GM19043 (cell line): Measurements from ENCODE around the gene CDK10.
"Not testable (repeated sequence)": the region's sequence is repeated elsewhere in the genome, so short reads cannot be mapped to it uniquely, and the experiment has no call there.

Source experiments
- ATAC-seq: cut with Tn5 transposase; IDR thresholded peaks from one replicate; pipeline ENCODE4 v1.9.1; 2021; ENCODE audit warnings: low read depth; ENCODE audit not compliant: unreplicated experiment

CDK10 gene

GRCh38 chr16:89686520-89687091 is at the start of gene CDK10:
Gene CDK10 (plus strand): TSS chr16:89686689. CDS start chr16:89686711, 22 bp downstream.
- peak; percentile 64 for ATAC-seq

GRCh38 chr16:89637379-89637778 is 49.1 kb upstream of the CDK10 start:
- ATAC-seq: no peak

GRCh38 chr16:89638455-89638854 is 48.0 kb upstream of the CDK10 start:
- ATAC-seq: no peak

GRCh38 chr16:89639385-89639784 is 47.1 kb upstream of the CDK10 start:
- ATAC-seq: no peak

- ATAC-seq: no peak
Observed at GRCh38 chr16:89641458-89642119, 44.9 kb upstream of the CDK10 start.

GRCh38 chr16:89642574-89642973 is 43.9 kb upstream of the CDK10 start:
- no peak for ATAC-seq

GRCh38 chr16:89643769-89644300 is 42.7 kb upstream of the CDK10 start:
- ATAC-seq: no peak

GRCh38 chr16:89645122-89645521 is 41.4 kb upstream of the CDK10 start:
- no peak for ATAC-seq

GRCh38 chr16:89646270-89646669 is 40.2 kb upstream of the CDK10 start:
- ATAC-seq: no peak

- ATAC-seq: no peak
Observed at GRCh38 chr16:89646906-89647305, 39.6 kb upstream of the CDK10 start.

GRCh38 chr16:89651584-89651983 is 34.9 kb upstream of the CDK10 start:
- ATAC-seq: no peak

- no peak for ATAC-seq
Observed at GRCh38 chr16:89653656-89654295, 32.7 kb upstream of the CDK10 start.

- no peak for ATAC-seq
Observed at GRCh38 chr16:89655062-89655643, 31.3 kb upstream of the CDK10 start.

GRCh38 chr16:89656435-89657121 is 29.9 kb upstream of the CDK10 start:
- no peak for ATAC-seq

- ATAC-seq: peak; percentile 81
Observed at GRCh38 chr16:89657442-89658220, 28.9 kb upstream of the CDK10 start, which contains the start of the genes CHMP1A and SPATA33. Gene CHMP1A (minus strand): TSS chr16:89657708. CDS start chr16:89657588, 120 bp downstream. Gene SPATA33 (plus strand): TSS chr16:89657836. CDS start chr16:89657912, 76 bp downstream.

GRCh38 chr16:89658221-89658879 is 28.1 kb upstream of the CDK10 start:
- ATAC-seq: no peak

- no peak for ATAC-seq
Observed at GRCh38 chr16:89660146-89660545, 26.3 kb upstream of the CDK10 start.

- no peak for ATAC-seq
Observed at GRCh38 chr16:89661215-89661614, 25.3 kb upstream of the CDK10 start.

GRCh38 chr16:89664238-89664637 is 22.3 kb upstream of the CDK10 start:
- ATAC-seq: not testable (repeated sequence)
